Kidney epithelial cell (primary cell): ENCODE measurements around the gene GNB2. TPM values are rescaled to one million over a fixed set of nuclear protein-coding genes. Genes with fewer than 3 reads are reported as not detected.

Experiments used
- DNase-seq: peaks from one replicate; pipeline ENCODE4 v3.0.0-alpha.2; 2010; ENCODE audit warnings: low read depth
- H3K27me3 ChIP-seq: 2 replicates; pipeline ENCODE4 v1.6.0; 2011; ENCODE audit warnings: low read length; ENCODE audit not compliant: control insufficient read depth, insufficient read depth
- H3K36me3 ChIP-seq: 2 replicates; pipeline ENCODE4 v1.5.1; 2011; ENCODE audit warnings: low read length; ENCODE audit not compliant: control insufficient read depth, insufficient read depth
- H3K4me3 ChIP-seq: 2 replicates; pipeline ENCODE4 v1.5.1; 2011; ENCODE audit warnings: low read depth, mild to moderate bottlenecking, control low read depth, low read length
- total RNA-seq: library from RNA; depleted of rRNA; stranded (reverse); fragments of >200 nt; gene quantifications from 2 replicates; pipeline ENCODE4 v1.2.3, GENCODE V29; 2015
- TF ChIP-seq, protein P1 (sequence below): IDR thresholded peaks from 2 replicates; pipeline ENCODE4 v1.5.1; 2011; ENCODE audit warnings: mild to moderate bottlenecking, moderate library complexity, low read length, control low read depth, inconsistent platforms; ENCODE audit not compliant: insufficient read depth, poor library complexity, severe bottlenecking

Gene GNB2
- 330 and 391 TPM in 2 replicates for total RNA-seq

DNA sequence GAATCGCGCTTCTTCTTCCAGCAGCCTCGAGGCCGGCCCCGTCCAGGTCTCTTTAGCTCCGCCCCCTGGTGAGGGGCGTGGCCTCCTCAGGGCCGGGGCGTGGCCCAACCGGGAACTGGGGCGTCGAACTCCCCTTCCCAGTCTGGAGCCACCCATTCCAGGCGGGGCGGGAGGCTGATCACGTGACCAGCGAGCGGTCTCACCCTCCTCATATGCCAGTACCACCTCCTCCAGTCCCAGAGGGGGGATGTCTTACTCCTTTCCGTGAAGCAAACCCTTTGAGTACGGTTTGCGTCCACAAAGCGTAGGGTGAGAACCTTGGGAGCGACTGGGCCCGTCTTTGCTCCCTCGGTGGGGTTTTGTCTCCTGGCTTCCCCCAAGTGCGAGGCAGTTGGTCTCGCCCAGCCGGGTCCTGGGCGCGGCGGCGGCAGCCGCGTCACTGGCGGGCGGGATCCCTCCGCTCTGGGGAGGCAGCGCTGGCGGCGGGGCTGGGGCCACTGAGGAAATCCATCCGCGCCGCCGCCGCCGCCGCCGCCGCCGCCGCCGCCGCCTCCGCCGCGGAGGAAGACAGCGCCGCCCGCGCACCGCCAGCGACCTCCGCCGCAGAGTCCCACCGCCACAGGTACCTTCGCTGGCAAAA lies at the start of gene GNB2:
Gene GNB2 (plus strand): TSS at position 439 of the 640 bp plus-strand sequence. CDS start 2,526 bp downstream, outside the sequence.
- TF ChIP-seq, protein P1, sequence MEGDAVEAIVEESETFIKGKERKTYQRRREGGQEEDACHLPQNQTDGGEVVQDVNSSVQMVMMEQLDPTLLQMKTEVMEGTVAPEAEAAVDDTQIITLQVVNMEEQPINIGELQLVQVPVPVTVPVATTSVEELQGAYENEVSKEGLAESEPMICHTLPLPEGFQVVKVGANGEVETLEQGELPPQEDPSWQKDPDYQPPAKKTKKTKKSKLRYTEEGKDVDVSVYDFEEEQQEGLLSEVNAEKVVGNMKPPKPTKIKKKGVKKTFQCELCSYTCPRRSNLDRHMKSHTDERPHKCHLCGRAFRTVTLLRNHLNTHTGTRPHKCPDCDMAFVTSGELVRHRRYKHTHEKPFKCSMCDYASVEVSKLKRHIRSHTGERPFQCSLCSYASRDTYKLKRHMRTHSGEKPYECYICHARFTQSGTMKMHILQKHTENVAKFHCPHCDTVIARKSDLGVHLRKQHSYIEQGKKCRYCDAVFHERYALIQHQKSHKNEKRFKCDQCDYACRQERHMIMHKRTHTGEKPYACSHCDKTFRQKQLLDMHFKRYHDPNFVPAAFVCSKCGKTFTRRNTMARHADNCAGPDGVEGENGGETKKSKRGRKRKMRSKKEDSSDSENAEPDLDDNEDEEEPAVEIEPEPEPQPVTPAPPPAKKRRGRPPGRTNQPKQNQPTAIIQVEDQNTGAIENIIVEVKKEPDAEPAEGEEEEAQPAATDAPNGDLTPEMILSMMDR, result no peak
- Histone ChIP-seq H3K36me3 (peaks cover 2% of the 10 kb centered on the region), H3K27me3 (no peaks in the 10 kb centered on the region), H3K4me3 (peak within 1 kb of the TSS; percentile 94)
- DNase-seq, result peak; percentile 83

DNA sequence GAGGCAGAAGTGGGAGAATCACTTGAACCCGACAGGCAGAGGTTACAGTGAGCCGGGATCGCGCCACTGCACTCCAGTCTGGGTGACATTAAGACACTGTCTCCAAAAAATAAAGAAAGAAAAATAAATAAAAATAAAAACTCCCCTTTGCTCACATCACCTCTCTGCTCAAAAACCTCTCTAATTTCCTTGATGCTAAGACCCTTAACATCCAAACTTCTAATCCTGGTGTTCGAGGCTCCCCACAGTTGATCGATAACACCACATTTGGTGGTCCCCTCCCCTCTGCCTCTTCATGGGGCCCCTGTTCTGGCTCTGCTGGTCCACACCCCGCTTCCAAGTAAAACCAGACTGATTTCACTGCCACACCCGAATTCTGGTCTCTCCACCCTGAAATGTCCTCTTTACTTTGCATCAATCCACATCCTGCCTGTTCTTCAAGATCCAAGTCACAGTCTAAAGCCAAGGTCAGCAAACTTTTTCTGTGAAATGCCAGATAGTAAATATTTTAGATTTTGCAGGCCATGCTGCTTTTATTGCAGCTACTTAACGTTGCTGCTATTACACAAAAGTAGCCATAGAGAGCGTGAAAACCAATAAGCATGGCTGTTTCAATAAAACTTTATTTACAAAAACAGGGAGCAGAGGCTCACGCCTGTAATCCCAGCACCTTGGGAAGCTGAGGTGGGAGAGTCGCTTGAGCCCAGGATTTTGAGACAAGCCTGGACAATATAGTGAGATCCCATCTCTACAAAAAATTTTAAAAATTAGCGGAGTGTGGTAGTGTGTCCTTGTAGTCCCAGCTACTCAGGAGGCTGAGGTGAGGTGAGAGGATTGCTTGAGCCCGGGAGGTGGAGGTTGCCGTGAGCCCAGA lies 49.4 kb upstream of the GNB2 start:
- Histone ChIP-seq H3K27me3 (no peaks in the 10 kb centered on the region), H3K4me3 (no peak overlapping the region), H3K36me3 (no peaks in the 10 kb centered on the region)
- TF ChIP-seq, protein P1, result no peak
- no peak for DNase-seq

GRCh38 chr7:100626055-100626454 lies 47.5 kb upstream of the GNB2 start:
- Histone ChIP-seq H3K36me3 (no peaks in the 10 kb centered on the region), H3K27me3 (no peaks in the 10 kb centered on the region), H3K4me3 (peak overlapping the region; percentile 28)
- TF ChIP-seq, protein P1, result no peak
- no peak for DNase-seq

- DNase-seq, result no peak
- TF ChIP-seq, protein P1, result no peak
Observed at GRCh38 chr7:100626530-100627237, 46.9 kb upstream of the GNB2 start.

GRCh38 chr7:100627238-100627549 lies 46.3 kb upstream of the GNB2 start:
- TF ChIP-seq, protein P1, result no peak
- DNase-seq, result no peak
- no peaks in the 10 kb centered on the region for H3K27me3 ChIP-seq

More at GRCh38 chr7:100626530-100627237, 46.9 kb upstream of the GNB2 start:
- Histone ChIP-seq H3K36me3 (no peaks in the 10 kb centered on the region), H3K27me3 (no peaks in the 10 kb centered on the region), H3K4me3 (peak overlapping the region; percentile 28)

More at GRCh38 chr7:100627238-100627549, 46.3 kb upstream of the GNB2 start:
- Histone ChIP-seq H3K4me3 (no peak overlapping the region), H3K36me3 (no peaks in the 10 kb centered on the region)
